AG04449 (cell line): Measurements from ENCODE around the gene YTHDF1.

Experiments used
- CTCF ChIA-PET: fragments of 350-600 bp; formaldehyde crosslinking; extraction: SDS; loops from one replicate; lab custom pipeline; 2021; ENCODE audit warnings: antibody characterized with exemption; lab: Yijun Ruan, JAX
- POLR2A ChIA-PET: fragments of 400-600, 350-600 bp; formaldehyde crosslinking; extraction: SDS; loops from one replicate; lab custom pipeline; 2020; ENCODE audit warnings: antibody characterized with exemption, inconsistent platforms; lab: Yijun Ruan, JAX
- DNase-seq: peaks from one replicate; pipeline ENCODE4 v3.0.0-alpha.2; 2010; ENCODE audit warnings: low read depth, low spot score
- H3K4me3 ChIP-seq: 2 replicates; pipeline ENCODE4 v1.5.1; 2011; ENCODE audit warnings: low read depth, mild to moderate bottlenecking, control low read depth, low read length
- TF ChIP-seq, protein P1 (sequence below): IDR thresholded peaks from one replicate; pipeline ENCODE4 v1.5.1; 2011; ENCODE audit warnings: mild to moderate bottlenecking, moderate library complexity, low read length, control low read depth, inconsistent platforms; ENCODE audit not compliant: insufficient read depth; ENCODE audit errors: missing control alignments

The YTHDF1 gene

DNA sequence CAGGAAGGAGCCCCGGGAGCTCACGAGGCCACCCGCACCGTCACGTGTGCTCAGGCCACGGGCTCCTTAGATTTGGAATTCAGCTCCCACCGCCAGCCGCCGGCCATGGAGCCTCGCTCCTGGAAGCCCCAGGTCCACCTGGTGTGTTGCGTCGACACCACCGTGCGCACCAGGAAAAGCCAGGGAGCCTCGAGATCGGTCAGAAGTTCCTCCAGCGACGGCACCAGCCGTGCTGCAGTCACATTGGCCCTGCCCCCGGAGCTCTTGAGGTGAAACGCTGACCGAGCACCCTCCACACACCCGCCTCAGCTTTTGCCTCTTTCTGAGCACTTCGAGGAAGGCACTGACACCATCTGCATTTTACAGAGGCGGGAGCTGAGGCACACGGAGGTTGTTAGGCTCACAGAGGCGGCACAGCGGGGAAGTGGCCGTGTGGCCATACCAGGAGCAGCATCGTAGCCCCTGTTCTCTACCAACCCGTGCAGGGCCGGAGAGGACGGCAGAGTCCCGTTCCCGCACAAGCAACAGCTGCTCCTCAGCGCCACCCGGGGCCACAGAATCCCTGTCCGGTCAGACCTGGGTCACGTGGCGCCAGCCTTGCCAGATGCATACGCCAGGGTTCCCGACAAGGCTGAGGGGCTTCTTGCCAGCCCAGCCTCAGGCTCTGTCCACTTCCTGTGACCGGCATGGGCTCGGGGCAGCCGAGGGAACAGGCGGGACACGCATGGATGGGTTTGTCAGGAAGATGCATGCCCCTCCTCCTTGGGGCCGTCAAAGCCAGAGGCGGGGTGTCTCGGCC lies 30.8 kb upstream of the YTHDF1 start:
- H3K4me3 ChIP-seq: no peak overlapping the region
- TF ChIP-seq, protein P1, sequence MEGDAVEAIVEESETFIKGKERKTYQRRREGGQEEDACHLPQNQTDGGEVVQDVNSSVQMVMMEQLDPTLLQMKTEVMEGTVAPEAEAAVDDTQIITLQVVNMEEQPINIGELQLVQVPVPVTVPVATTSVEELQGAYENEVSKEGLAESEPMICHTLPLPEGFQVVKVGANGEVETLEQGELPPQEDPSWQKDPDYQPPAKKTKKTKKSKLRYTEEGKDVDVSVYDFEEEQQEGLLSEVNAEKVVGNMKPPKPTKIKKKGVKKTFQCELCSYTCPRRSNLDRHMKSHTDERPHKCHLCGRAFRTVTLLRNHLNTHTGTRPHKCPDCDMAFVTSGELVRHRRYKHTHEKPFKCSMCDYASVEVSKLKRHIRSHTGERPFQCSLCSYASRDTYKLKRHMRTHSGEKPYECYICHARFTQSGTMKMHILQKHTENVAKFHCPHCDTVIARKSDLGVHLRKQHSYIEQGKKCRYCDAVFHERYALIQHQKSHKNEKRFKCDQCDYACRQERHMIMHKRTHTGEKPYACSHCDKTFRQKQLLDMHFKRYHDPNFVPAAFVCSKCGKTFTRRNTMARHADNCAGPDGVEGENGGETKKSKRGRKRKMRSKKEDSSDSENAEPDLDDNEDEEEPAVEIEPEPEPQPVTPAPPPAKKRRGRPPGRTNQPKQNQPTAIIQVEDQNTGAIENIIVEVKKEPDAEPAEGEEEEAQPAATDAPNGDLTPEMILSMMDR: no peak
- ChIA-PET CTCF (interaction anchor here (1.3 to 5.3 kb wide), 4 partner anchors 11 to 22 kb away, joined by 3 to 49 read pairs (median 8); partner anchors contain the start of gene BIRC7), POLR2A (no interaction called here)
- no peak for DNase-seq

DNA sequence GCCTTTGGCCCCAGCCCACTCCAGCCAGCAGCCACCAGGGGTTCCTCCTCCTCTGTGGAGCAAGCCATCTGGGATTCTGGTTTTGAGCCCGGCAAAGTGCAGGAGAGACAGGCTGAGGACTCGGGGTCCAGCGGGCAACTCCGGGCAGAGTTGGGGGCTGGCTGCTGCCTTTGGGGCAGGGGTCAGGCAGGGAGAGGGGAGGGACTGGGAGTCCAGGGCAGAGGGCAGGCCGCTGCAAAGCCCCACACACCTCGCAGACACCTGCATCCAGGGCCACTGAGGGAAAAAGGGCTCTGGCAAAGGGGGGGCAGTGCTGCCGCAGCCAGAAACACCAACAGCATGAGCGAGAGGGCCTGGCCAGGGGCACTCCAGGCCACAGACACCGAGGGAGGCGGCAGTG lies 28.5 kb upstream of the YTHDF1 start:
- ChIA-PET POLR2A (no interaction called here), CTCF (interaction anchor here (1.4 to 1.7 kb wide), 2 partner anchors 14 to 21 kb away, joined by 8 to 9 read pairs; no protein-coding TSS in a partner anchor)
- TF ChIP-seq, protein P1: no peak
- no peak for DNase-seq
- H3K4me3 ChIP-seq: no peak overlapping the region

DNA sequence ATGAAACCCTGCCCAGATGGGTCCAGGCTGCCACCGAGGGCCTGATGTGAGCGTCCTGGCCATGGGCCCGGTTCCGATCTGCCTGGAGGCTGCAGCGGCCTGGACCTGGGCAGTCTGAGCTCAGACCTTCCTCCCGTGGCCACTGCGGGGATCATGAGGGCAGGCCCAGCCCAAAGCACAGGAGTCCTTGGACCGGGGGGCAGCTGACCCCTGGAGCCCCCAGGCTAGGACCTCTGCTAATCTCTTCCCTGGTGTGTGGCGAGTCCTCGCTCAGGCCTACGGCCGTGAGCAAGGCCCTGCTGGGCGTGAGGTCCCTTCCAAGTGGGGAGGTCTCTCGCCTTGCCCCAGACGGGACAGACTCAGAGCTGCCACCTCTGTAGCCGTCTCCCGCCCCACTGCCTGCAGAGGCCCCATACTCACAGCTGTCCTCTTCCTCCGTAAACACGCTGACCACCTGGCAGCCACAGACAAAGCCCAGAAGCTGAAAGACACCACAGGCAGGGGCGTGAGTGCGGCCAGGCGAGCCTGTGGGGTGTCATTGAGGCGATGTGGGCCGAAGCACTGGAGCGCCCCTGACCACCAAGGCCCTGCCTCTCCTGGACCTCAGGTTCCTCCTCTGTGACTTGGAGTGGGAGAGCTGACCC lies 27.8 kb upstream of the YTHDF1 start:
- no peak for DNase-seq
- CTCF ChIA-PET: interaction anchor here (1.4 to 1.7 kb wide), 2 partner anchors 13 to 21 kb away, joined by 8 to 9 read pairs; no protein-coding TSS in a partner anchor
- no peak overlapping the region for H3K4me3 ChIP-seq
- TF ChIP-seq, protein P1: no peak
- POLR2A ChIA-PET: no interaction called here

DNA sequence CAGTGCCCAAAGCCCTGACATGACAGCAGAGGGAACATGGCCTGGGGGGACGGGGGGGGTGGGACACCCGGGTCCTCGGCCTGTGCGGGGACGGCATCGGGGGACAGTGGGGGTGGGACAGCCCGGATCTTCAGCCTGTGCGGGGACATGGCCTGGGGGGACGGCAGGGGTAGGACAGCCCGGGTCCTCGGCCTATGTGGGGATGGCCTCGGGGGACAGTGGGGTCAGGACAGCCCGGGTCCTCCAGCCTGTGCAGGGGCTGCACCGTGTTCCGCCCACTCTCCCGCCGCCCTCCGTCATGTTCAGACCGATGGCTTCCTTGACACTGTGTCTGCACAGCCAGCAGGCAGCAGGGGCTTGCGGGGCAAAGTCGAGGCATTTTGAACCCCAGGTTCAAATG lies 26.8 kb upstream of the YTHDF1 start:
- CTCF ChIA-PET: interaction anchor here (1.4 to 12.3 kb wide), 3 partner anchors 12 to 20 kb away, joined by 8 to 121 read pairs (median 9); no protein-coding TSS in a partner anchor

DNA sequence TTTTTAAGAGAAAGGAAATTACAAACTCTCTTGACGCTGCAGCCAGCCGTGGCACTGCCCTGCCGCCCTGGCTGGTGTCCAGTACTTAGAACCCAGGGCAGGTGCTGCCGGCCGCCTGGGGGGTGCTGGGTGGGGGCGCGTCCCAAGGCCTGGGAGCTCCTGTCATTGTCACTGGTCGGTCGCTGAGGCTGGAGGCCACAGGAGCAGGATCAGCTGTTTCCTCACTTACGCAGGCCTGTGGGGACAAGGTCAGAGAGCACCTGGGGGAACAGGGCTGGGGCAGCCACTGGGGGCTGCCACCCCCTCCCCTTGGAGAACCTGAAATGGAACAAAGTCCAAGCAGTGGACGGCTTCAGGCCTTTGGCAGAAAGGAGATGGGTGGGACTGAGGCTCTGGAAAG lies 25.3 kb upstream of the YTHDF1 start:
- ChIA-PET POLR2A (no interaction called here), CTCF (interaction anchor here (1.8 to 12.3 kb wide), 2 partner anchors 11 to 17 kb away, joined by 7 to 121 read pairs; no protein-coding TSS in a partner anchor)
- DNase-seq: no peak
- no peak overlapping the region for H3K4me3 ChIP-seq
- TF ChIP-seq, protein P1: no peak

More for the DNA sequence above, 26.8 kb upstream of the YTHDF1 start:
- TF ChIP-seq, protein P1: no peak
- DNase-seq: no peak
- POLR2A ChIA-PET: no interaction called here
- no peak overlapping the region for H3K4me3 ChIP-seq

DNA sequence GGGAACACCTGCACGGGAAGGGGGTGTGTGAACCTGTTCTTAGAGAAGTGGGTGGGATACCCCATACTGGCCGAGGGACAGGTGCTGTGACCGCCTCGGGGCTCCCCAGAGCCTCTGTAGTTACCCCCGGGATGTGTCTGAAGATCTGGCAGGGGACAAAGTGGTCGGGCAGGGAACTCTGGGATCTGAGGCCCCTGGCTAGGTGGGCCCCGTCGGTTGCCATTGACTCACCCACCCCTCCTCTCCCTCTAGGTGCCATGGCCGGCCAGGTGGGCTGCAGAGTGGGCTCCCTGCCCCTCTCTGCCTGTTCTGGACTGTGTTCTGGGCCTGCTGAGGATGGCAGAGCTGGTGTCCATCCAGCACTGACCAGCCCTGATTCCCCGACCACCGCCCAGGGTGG lies 24.1 kb upstream of the YTHDF1 start:
- ChIA-PET POLR2A (no interaction called here), CTCF (interaction anchor here (1.5 to 12.3 kb wide), 2 partner anchors 9 to 16 kb away, joined by 3 to 121 read pairs; no protein-coding TSS in a partner anchor)
- no peak for DNase-seq
- TF ChIP-seq, protein P1: no peak
- no peak overlapping the region for H3K4me3 ChIP-seq
